ENCODE results near the gene SPG7. TPM values are rescaled to one million over a fixed set of nuclear protein-coding genes. Genes with fewer than 3 reads are reported as not detected.

Gene SPG7
- total RNA-seq, 1 experiment from 2014 or later, result 161 TPM

DNA sequence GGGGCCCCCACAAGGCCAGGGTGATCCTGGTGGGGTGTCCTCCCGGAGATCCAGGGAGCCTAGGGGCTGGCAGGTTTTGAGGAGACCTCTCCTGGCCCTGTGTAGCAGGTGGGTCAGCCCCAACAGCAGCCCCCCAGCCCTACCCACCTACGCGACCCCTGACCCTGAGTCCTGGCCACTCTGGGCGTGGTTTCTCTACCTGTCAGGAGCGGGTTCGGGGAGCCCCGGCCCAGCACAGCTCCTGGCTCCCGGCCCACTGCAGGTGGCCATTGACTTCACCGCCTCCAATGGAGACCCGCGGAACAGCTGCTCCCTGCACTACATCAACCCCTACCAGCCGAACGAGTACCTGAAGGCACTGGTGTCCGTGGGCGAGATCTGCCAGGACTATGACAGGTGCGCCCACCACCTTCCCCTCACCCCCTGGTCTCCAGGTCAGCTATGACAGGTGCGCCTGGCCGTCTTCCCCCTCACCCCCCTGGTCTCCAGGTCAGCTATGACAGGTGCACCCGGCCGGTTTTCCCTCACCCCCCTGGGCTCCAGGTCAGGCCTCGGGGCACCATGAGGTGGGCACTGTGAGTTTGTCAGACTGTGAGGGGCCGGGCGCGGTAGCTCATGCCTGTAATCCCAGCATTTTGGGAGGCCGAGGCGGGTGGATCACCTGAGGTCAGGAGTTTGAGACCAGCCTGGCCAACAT lies 80.4 kb downstream of the SPG7 start:
- no peak overlapping the region for H3K27ac ChIP-seq
- no peak for DNase-seq
- no peak overlapping the region for H3K4me3 ChIP-seq
- H3K4me1 ChIP-seq, result peaks cover 8% of the 10 kb centered on the region
- no peaks in the 10 kb centered on the region for H3K9me3 ChIP-seq (replicated peaks)
- no peaks in the 10 kb centered on the region for H3K36me3 ChIP-seq
- H3K27me3 ChIP-seq, result peaks cover 15% of the 10 kb centered on the region; the same call in 1 of the 2 replicates

- Histone ChIP-seq H3K36me3 (no peaks in the 10 kb centered on the region), H3K9me3 (replicated peaks) (no peaks in the 10 kb centered on the region), H3K27me3 (peaks cover 9% of the 10 kb centered on the region; the same call in 1 of the 2 replicates), H3K4me1 (peaks cover 8% of the 10 kb centered on the region), H3K4me3 (no peak overlapping the region), H3K27ac (no peak overlapping the region)
- DNase-seq, result no peak
Observed at GRCh38 chr16:89589241-89589926, 81.2 kb downstream of the SPG7 start.

DNA sequence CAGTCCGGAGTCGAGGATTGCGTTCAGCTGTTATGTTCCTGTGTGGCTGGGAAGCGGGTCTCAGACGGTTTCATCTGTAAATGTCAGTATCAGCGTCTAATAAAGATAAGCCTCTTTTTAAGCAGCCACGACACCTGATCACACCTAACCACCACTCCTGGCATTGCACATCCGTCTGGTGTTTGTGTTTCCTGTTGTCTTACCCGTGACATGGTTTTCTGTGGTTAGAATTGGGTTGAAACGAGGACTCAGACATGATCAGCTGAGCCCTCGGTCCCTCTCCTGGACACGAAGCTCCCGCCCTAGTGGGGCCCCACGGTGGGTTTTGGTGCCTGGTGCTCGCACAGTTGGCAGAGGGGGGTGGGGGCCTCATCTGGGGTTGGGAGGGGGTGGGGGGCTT lies 85.6 kb downstream of the SPG7 start:
- Histone ChIP-seq H3K27ac (no peak overlapping the region), H3K9me3 (replicated peaks) (no peaks in the 10 kb centered on the region), H3K4me1 (no peaks in the 10 kb centered on the region), H3K36me3 (no peaks in the 10 kb centered on the region), H3K4me3 (no peak overlapping the region), H3K27me3 (no peaks in the 10 kb centered on the region)
- no peak for DNase-seq

- H3K36me3 ChIP-seq, result no peaks in the 10 kb centered on the region
- no peaks in the 10 kb centered on the region for H3K27me3 ChIP-seq
- no peak overlapping the region for H3K4me3 ChIP-seq
- H3K27ac ChIP-seq, result no peak overlapping the region
- H3K4me1 ChIP-seq, result no peaks in the 10 kb centered on the region
- no peaks in the 10 kb centered on the region for H3K9me3 ChIP-seq (replicated peaks)
- DNase-seq, result no peak
Observed at GRCh38 chr16:89595330-89596060, 87.3 kb downstream of the SPG7 start.

DNA sequence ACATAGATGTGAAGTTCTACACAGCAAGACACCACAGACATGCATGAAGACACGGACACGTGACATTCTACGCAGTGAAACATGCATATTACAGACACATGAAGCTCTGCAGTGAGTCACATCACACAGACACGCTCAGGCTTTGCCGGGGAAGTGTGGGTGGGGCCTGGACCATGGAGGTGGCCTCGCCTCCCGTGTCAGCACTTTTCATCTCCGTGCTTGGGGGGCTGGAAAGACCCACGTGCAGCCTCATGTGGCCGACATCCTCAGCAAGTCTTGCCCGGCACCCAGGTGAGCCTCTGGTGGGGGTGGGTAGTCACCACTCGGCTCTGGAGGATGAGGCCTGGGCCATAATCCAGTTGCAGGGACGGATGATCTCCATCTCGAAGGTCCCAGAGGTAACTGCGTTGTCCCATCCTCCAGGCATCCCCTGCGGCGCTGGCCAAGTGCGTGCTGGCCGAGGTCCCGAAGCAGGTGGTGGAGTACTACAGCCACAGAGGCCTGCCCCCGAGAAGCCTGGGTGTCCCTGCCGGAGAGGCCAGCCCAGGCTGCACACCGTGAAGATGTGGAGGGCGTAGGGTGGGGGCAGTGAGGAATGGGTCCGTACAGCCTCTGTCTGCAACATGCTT lies 88.0 kb downstream of the SPG7 start:
- no peak for DNase-seq
- H3K27me3 ChIP-seq, result no peaks in the 10 kb centered on the region
- no peaks in the 10 kb centered on the region for H3K9me3 ChIP-seq (replicated peaks)
- H3K27ac ChIP-seq, result no peak overlapping the region
- no peaks in the 10 kb centered on the region for H3K36me3 ChIP-seq
- no peak overlapping the region for H3K4me3 ChIP-seq
- H3K4me1 ChIP-seq, result no peaks in the 10 kb centered on the region

GRCh38 chr16:89596957-89597649 lies 88.9 kb downstream of the SPG7 start:
- Histone ChIP-seq H3K36me3 (no peaks in the 10 kb centered on the region), H3K27me3 (no peaks in the 10 kb centered on the region), H3K4me1 (peaks cover 5% of the 10 kb centered on the region; the same call in 1 of the 2 replicates), H3K27ac (no peak overlapping the region), H3K9me3 (replicated peaks) (no peaks in the 10 kb centered on the region), H3K4me3 (no peak overlapping the region)
- DNase-seq, result no peak

GRCh38 chr16:89598199-89598598 lies 90.0 kb downstream of the SPG7 start:
- no peaks in the 10 kb centered on the region for H3K36me3 ChIP-seq
- DNase-seq, result no peak

DNA sequence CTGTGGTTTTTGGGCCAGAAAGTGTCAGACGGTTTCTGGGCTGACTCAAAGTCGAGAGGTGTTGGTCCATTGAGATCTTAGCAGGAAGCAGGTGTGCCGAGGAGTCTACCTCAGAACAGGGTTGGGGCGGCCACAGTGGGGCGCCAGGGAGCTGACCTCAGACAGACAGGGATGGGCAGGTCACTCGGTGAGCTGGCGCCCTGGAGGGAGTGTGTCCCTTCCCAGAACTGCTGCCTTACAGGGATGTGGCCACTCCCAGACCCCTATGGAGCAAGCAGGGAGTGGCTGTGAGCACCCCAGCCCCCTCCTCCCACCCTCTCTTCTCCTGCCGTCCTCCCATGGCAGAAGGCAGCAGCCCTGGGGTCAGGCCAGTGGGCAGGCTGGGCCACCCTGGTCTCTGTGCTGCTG lies 91.3 kb downstream of the SPG7 start:
- Histone ChIP-seq H3K9me3 (replicated peaks) (no peaks in the 10 kb centered on the region), H3K27ac (no peak overlapping the region), H3K4me3 (no peak overlapping the region), H3K27me3 (no peaks in the 10 kb centered on the region), H3K4me1 (peaks cover 11% of the 10 kb centered on the region; the same call in 1 of the 2 replicates), H3K36me3 (no peaks in the 10 kb centered on the region)
- peak; percentile 65 to 70 for DNase-seq

More at GRCh38 chr16:89598199-89598598, 90.0 kb downstream of the SPG7 start:
- Histone ChIP-seq H3K27me3 (no peaks in the 10 kb centered on the region), H3K9me3 (replicated peaks) (no peaks in the 10 kb centered on the region), H3K4me3 (no peak overlapping the region), H3K4me1 (peaks cover 11% of the 10 kb centered on the region; the same call in 1 of the 2 replicates), H3K27ac (no peak overlapping the region)

GRCh38 chr16:89599902-89600301 lies 91.7 kb downstream of the SPG7 start:
- Histone ChIP-seq H3K9me3 (replicated peaks) (no peaks in the 10 kb centered on the region), H3K4me3 (no peak overlapping the region), H3K36me3 (no peaks in the 10 kb centered on the region), H3K4me1 (peaks cover 11% of the 10 kb centered on the region; the same call in 1 of the 2 replicates), H3K27ac (no peak overlapping the region), H3K27me3 (no peaks in the 10 kb centered on the region)
- no peak for DNase-seq

GRCh38 chr16:89600427-89600826 lies 92.2 kb downstream of the SPG7 start:
- Histone ChIP-seq H3K27me3 (no peaks in the 10 kb centered on the region), H3K4me1 (peaks cover 11% of the 10 kb centered on the region; the same call in 1 of the 2 replicates), H3K9me3 (replicated peaks) (no peaks in the 10 kb centered on the region), H3K36me3 (no peaks in the 10 kb centered on the region), H3K4me3 (no peak overlapping the region), H3K27ac (no peak overlapping the region)
- DNase-seq, result no peak

- no peaks in the 10 kb centered on the region for H3K27me3 ChIP-seq
- no peak overlapping the region for H3K27ac ChIP-seq
- no peak overlapping the region for H3K4me3 ChIP-seq
- no peaks in the 10 kb centered on the region for H3K9me3 ChIP-seq (replicated peaks)
- peaks cover 12% of the 10 kb centered on the region for H3K4me1 ChIP-seq
- no peak for DNase-seq
- H3K36me3 ChIP-seq, result no peaks in the 10 kb centered on the region
Observed at GRCh38 chr16:89600956-89601355, 92.8 kb downstream of the SPG7 start.

DNA sequence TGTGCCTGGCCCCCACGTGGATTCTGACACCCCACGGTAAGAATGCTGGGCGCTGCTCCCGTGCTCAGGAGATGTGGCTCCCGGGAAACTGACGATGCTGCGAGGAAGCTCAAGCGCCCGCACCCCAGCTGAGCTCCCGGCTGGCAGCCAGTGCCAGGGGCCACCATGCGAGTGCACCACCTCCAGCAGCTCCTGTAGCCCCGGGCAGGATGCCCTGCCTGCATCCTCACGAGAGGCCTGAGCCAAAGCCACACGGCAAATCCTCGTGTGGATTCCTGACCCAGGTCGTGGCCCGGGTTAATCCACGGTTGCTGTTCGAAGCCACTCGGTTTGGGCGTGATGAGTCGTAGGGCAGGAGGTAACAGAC lies 93.7 kb downstream of the SPG7 start:
- Histone ChIP-seq H3K36me3 (no peaks in the 10 kb centered on the region), H3K27me3 (no peaks in the 10 kb centered on the region), H3K27ac (no peak overlapping the region), H3K4me3 (no peak overlapping the region), H3K4me1 (peaks cover 14% of the 10 kb centered on the region), H3K9me3 (replicated peaks) (no peaks in the 10 kb centered on the region)
- no peak for DNase-seq

GRCh38 chr16:89602273-89602951 lies 94.2 kb downstream of the SPG7 start:
- no peaks in the 10 kb centered on the region for H3K36me3 ChIP-seq
- peak; percentile 92 to 94 for DNase-seq
- H3K4me1 ChIP-seq, result peaks cover 14% of the 10 kb centered on the region
- no peaks in the 10 kb centered on the region for H3K9me3 ChIP-seq (replicated peaks)
- H3K27me3 ChIP-seq, result no peaks in the 10 kb centered on the region
- H3K27ac ChIP-seq, result no peak overlapping the region
- peak overlapping the region; percentile 16 for H3K4me3 ChIP-seq

All from SJCRH30 (cell line).